Kidney (tissue), 14 donors: ENCODE data around the gene SWI5. TPM values are rescaled to one million over a fixed set of nuclear protein-coding genes. Genes with fewer than 3 reads are reported as not detected.

ENCODE experiments used
- DNase-seq, 5 donors: peaks; one replicate each; pipeline ENCODE4 v3.0.0-alpha.2; 2013 to 2020
- FAIRE-seq: peaks from 2 replicates; lab custom pipeline; 2012; peaks lifted over from hg19 to GRCh38; lab: Jason Lieb, UNC
- H3K27ac ChIP-seq, 2 donors: one replicate each; pipeline ENCODE4 v1.7.0; 2013; ENCODE audit warnings: low read depth in 2 of 2, low read length in 2 of 2, inconsistent platforms in 1 of 2
- H3K27me3 ChIP-seq: one replicate; pipeline ENCODE4 v1.7.1; 2013; ENCODE audit warnings: low read length, inconsistent platforms; ENCODE audit not compliant: control insufficient read depth, insufficient read depth
- H3K36me3 ChIP-seq, 3 donors: one replicate each; pipeline versions ENCODE4 v1.7.0 to v1.7.1; 2013; ENCODE audit warnings: low read length in 3 of 3, control low read depth in 1 of 3, inconsistent platforms in 1 of 3; ENCODE audit not compliant: insufficient read depth in 3 of 3, control insufficient read depth in 2 of 3
- H3K4me1 ChIP-seq, 3 donors: one replicate each; pipeline versions ENCODE4 v1.7.0 to v1.7.1; 2013; ENCODE audit warnings: low read length in 3 of 3, inconsistent platforms in 1 of 3, low read depth in 1 of 3; ENCODE audit not compliant: control insufficient read depth in 2 of 3, insufficient read depth in 2 of 3
- H3K4me3 ChIP-seq, 3 donors: one replicate each; pipeline versions ENCODE4 v1.7.0 to v1.8.1; 2013; ENCODE audit warnings: low read length in 3 of 3, control low read depth in 1 of 3, inconsistent platforms in 1 of 3
- H3K9ac ChIP-seq, 3 donors: one replicate each; pipeline versions ENCODE4 v1.7.0 to v1.7.1; 2013; ENCODE audit warnings: low read length in 3 of 3, control low read depth in 1 of 3, inconsistent platforms in 1 of 3
- H3K9me3 ChIP-seq, 3 donors: one replicate each; pipeline versions ENCODE4 v1.7.0 to v1.7.1; 2013; ENCODE audit warnings: low read length in 3 of 3, control low read depth in 1 of 3, inconsistent platforms in 1 of 3; ENCODE audit not compliant: control insufficient read depth in 2 of 3, insufficient read depth in 1 of 3
- intact Hi-C: fragments of 100-400 bp; cut with DNase I; formaldehyde crosslinking; loops from one replicate; pipeline ENCODE4 v1.11.1; 2022
- polyA plus RNA-seq: library from polyadenylated mRNA; stranded (reverse); fragments of 350-450 nt; fragmentation: Illumina TruSeq; extraction: RNeasy Lipid Tissue Mini Kit (QIAGEN cat#74804); gene quantifications from one replicate; pipeline ENCODE4 v1.2.3, GENCODE V29; 2014; ENCODE audit warnings: low read depth, low replicate concordance; ENCODE audit not compliant: insufficient read depth
- total RNA-seq: library from RNA; stranded (reverse); fragmentation: NEBNext Ultra II Directional; extraction: Animal tissue kit (Norgen Biotek cat#: 25700); gene quantifications from one replicate; pipeline ENCODE4 v1.2.1, GENCODE V29; 2021
- TF ChIP-seq, protein P1 (sequence below): IDR thresholded peaks from 3 replicates; pipeline ENCODE4 v1.5.1; 2012; ENCODE audit warnings: mild to moderate bottlenecking, moderate library complexity, borderline replicate concordance; ENCODE audit not compliant: insufficient read depth; ENCODE audit errors: extremely low read depth
- donor health status: control.
- donor health status: control.
- donor health status: control.
- donor health status: control.
- donor health status: control.
- donor health status: DM: yes; HTN: yes; CAD: no.
- donor health status: Normal renal cell carcinoma (clear cell type).

The SWI5 gene
- total and polyA plus RNA-seq, 2 donors from 2014 or later: 20.3 to 67.8 TPM

GRCh38 chr9:128309551-128309950 lies 33.5 kb downstream of the SWI5 start:
- intact Hi-C loops: no loop called here
- no peak overlapping the region for H3K9ac ChIP-seq
- DNase-seq (no peak), FAIRE-seq (no peak)
- TF ChIP-seq, protein P1, sequence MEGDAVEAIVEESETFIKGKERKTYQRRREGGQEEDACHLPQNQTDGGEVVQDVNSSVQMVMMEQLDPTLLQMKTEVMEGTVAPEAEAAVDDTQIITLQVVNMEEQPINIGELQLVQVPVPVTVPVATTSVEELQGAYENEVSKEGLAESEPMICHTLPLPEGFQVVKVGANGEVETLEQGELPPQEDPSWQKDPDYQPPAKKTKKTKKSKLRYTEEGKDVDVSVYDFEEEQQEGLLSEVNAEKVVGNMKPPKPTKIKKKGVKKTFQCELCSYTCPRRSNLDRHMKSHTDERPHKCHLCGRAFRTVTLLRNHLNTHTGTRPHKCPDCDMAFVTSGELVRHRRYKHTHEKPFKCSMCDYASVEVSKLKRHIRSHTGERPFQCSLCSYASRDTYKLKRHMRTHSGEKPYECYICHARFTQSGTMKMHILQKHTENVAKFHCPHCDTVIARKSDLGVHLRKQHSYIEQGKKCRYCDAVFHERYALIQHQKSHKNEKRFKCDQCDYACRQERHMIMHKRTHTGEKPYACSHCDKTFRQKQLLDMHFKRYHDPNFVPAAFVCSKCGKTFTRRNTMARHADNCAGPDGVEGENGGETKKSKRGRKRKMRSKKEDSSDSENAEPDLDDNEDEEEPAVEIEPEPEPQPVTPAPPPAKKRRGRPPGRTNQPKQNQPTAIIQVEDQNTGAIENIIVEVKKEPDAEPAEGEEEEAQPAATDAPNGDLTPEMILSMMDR: no peak
- no peaks in the 10 kb centered on the region for H3K9me3 ChIP-seq
- no peak overlapping the region for H3K4me3 ChIP-seq
- H3K36me3 ChIP-seq: peaks cover 0 to 20% (median 17%) of the 10 kb centered on the region in 3 donors
- H3K4me1 ChIP-seq: no peaks in the 10 kb centered on the region
- no peak overlapping the region for H3K27ac ChIP-seq
- H3K27me3 ChIP-seq: no peaks in the 10 kb centered on the region

DNA sequence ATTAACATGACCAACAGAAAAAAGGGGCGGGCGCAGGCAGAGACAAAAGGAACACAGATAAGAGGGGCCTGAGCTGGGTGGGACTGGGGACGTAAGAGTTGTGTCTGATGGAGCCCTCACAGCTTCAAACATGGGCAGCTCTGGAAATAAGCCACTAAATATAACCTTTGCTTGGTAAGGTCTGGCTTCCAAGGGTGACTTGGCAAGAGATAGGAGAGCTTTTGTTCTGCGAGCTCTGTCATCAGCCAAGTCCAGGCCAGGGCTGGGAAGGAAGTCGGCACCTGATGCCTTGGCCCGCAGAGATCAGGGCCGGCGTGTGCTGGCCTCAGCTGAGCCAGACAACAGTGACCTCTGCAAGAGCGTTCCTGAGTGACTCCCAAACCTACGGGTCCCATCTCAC lies 34.4 kb downstream of the SWI5 start:
- Histone ChIP-seq H3K4me1 (no peaks in the 10 kb centered on the region), H3K9ac (no peak overlapping the region), H3K9me3 (no peaks in the 10 kb centered on the region), H3K27me3 (no peaks in the 10 kb centered on the region), H3K27ac (no peak overlapping the region), H3K36me3 (peaks cover 5 to 26% (median 21%) of the 10 kb centered on the region in 3 donors), H3K4me3 (no peak overlapping the region)
- FAIRE-seq (no peak), DNase-seq (no peak)
- TF ChIP-seq, protein P1: no peak
- intact Hi-C loops: no loop called here

DNA sequence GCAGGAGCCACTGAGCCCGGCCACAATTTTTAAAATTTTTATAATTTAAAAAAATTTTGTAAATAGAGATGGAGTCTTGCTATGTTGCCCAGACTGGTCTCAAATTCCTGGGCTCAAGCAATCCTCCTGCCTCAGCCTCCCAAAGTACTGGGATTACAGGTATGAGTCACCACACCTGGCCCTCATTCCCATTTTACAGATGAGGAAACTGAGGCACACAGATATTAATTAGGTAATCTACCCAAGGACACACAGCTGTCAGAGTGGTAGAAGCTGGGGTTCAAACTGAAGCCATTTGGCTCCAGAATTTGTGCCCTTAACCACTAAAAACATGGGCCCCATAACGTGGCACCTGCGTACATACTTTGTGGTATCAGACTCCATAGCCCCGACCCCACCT lies 38.6 kb downstream of the SWI5 start:
- Histone ChIP-seq H3K9me3 (no peaks in the 10 kb centered on the region), H3K4me3 (no peak overlapping the region), H3K27ac (no peak overlapping the region), H3K9ac (no peak overlapping the region), H3K36me3 (peaks cover 5 to 29% (median 19%) of the 10 kb centered on the region in 3 donors), H3K4me1 (no peaks in the 10 kb centered on the region), H3K27me3 (no peaks in the 10 kb centered on the region)
- TF ChIP-seq, protein P1: no peak
- FAIRE-seq (no peak), DNase-seq (no peak)
- intact Hi-C loops: no loop called here

DNA sequence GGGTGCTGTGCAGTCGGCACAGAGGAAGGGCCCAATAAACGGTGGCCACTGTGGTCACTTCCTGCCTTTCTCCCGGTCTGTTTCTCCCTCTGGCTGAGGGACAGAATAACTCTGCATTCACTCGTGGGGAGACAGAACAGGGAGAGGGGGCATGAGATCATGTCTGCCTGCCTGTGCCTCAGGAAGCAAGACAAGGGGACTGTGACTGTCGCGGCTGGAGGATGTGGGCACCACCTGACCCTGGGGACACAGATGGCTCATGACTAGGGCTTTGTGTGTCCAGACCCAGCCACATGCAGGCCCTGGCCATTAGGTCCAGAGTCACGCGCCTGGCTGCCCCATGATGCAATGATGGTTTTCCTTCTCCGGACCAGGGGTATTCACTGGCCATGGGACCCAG lies 40.3 kb downstream of the SWI5 start:
- H3K27ac ChIP-seq: no peak overlapping the region
- DNase-seq (no peak), FAIRE-seq (no peak)
- TF ChIP-seq, protein P1: no peak
- H3K9ac ChIP-seq: no peak overlapping the region
- no peak overlapping the region for H3K4me3 ChIP-seq
- H3K9me3 ChIP-seq: no peaks in the 10 kb centered on the region
- H3K27me3 ChIP-seq: no peaks in the 10 kb centered on the region
- peaks cover 8 to 22% (median 13%) of the 10 kb centered on the region in 3 donors for H3K36me3 ChIP-seq
- intact Hi-C loops: no loop called here
- H3K4me1 ChIP-seq: peaks cover 0 to 4% (median 3%) of the 10 kb centered on the region in 3 donors
